Measurements from ENCODE around the gene ADARB2. TPM values are rescaled to one million over a fixed set of nuclear protein-coding genes. Genes with fewer than 3 reads are reported as not detected.

ADARB2 gene
- total and polyA plus RNA-seq, 4 donors, result 0.55 to 0.70 (median 0.59) TPM; not detected in 1

DNA sequence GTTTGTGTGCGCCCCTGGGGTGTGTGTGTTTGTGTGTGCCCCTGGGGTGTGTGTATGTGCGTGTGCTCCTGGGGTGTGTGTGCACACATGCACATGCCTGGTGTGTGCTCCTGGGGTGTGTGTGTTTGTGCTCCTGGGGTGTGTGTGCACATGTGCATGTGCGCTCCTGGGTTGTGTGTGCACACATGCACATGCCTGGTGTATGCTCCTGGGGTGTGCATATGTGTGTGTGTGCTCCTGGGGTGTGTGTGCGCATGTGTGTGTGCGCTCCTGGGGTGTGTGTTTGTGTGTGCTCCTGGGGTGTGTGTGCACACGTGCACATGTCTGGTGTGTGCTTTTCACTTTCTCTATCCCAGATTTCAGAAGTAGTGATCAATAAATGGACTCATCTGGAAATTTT is 360.1 kb downstream of the ADARB2 start:
- Histone ChIP-seq H3K9me3 (ENCODE audit: control insufficient read depth in 4 of 4, low read length in 3 of 4) (no peaks in the 10 kb centered on the region), H3K4me1 (ENCODE audit: control insufficient read depth in 4 of 4, insufficient read depth in 4 of 4, low read length in 3 of 4) (peaks cover 0 to 5% (median under 1%) of the 10 kb centered on the region in 4 donors), H3K36me3 (ENCODE audit: control insufficient read depth in 4 of 4, insufficient read depth in 3 of 4, low read depth in 1 of 4, low read length in 3 of 4) (no peaks in the 10 kb centered on the region), H3K4me3 (ENCODE audit: low read depth in 1 of 3, low read length in 3 of 3) (no peak overlapping the region), H3K27me3 (ENCODE audit: control insufficient read depth in 4 of 4, insufficient read depth in 4 of 4, low read length in 3 of 4) (peaks cover 0 to 3% (median 2%) of the 10 kb centered on the region in 4 donors), H3K9ac (ENCODE audit: low read depth in 1 of 2, low read length in 2 of 2) (no peak overlapping the region), H3K27ac (ENCODE audit: low read depth in 1 of 2, low read length in 2 of 2) (no peak overlapping the region)
- DNase-seq (ENCODE audit: low spot score), result peak; percentile 27
- TF ChIP-seq, protein P1, sequence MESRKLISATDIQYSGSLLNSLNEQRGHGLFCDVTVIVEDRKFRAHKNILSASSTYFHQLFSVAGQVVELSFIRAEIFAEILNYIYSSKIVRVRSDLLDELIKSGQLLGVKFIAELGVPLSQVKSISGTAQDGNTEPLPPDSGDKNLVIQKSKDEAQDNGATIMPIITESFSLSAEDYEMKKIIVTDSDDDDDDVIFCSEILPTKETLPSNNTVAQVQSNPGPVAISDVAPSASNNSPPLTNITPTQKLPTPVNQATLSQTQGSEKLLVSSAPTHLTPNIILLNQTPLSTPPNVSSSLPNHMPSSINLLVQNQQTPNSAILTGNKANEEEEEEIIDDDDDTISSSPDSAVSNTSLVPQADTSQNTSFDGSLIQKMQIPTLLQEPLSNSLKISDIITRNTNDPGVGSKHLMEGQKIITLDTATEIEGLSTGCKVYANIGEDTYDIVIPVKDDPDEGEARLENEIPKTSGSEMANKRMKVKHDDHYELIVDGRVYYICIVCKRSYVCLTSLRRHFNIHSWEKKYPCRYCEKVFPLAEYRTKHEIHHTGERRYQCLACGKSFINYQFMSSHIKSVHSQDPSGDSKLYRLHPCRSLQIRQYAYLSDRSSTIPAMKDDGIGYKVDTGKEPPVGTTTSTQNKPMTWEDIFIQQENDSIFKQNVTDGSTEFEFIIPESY (IDR thresholded peaks at IDR 0.05), result no peak
- TF ChIP-seq SP1 (IDR thresholded peaks at IDR 0.05), result no peak
- no peak for TF ChIP-seq GABPA (IDR thresholded peaks at IDR 0.05 in 1 of 2, conservative IDR thresholded peaks at IDR 0.05 in 1 of 2)
- TF ChIP-seq EGR1 (IDR thresholded peaks at IDR 0.05; ENCODE audit: low read depth in 2 of 2), result no peak
- TF ChIP-seq NR2F2 (IDR thresholded peaks at IDR 0.05), result no peak
- no peak for TF ChIP-seq HNF4A (conservative IDR thresholded peaks at IDR 0.05)
- TF ChIP-seq, protein P2, sequence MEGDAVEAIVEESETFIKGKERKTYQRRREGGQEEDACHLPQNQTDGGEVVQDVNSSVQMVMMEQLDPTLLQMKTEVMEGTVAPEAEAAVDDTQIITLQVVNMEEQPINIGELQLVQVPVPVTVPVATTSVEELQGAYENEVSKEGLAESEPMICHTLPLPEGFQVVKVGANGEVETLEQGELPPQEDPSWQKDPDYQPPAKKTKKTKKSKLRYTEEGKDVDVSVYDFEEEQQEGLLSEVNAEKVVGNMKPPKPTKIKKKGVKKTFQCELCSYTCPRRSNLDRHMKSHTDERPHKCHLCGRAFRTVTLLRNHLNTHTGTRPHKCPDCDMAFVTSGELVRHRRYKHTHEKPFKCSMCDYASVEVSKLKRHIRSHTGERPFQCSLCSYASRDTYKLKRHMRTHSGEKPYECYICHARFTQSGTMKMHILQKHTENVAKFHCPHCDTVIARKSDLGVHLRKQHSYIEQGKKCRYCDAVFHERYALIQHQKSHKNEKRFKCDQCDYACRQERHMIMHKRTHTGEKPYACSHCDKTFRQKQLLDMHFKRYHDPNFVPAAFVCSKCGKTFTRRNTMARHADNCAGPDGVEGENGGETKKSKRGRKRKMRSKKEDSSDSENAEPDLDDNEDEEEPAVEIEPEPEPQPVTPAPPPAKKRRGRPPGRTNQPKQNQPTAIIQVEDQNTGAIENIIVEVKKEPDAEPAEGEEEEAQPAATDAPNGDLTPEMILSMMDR (IDR thresholded peaks at IDR 0.05; ENCODE audit: low read depth, low read length, missing input control), result no peak
- TF ChIP-seq, protein P3, sequence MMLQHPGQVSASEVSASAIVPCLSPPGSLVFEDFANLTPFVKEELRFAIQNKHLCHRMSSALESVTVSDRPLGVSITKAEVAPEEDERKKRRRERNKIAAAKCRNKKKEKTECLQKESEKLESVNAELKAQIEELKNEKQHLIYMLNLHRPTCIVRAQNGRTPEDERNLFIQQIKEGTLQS (IDR thresholded peaks at IDR 0.05), result no peak
- TF ChIP-seq FOXA2 (IDR thresholded peaks at IDR 0.05), result no peak
- TF ChIP-seq TAF1 (conservative IDR thresholded peaks at IDR 0.05), result no peak
- TF ChIP-seq, protein P4, sequence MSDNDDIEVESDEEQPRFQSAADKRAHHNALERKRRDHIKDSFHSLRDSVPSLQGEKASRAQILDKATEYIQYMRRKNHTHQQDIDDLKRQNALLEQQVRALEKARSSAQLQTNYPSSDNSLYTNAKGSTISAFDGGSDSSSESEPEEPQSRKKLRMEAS (IDR thresholded peaks at IDR 0.05), result no peak
- no peak for TF ChIP-seq FOXA1 (IDR thresholded peaks at IDR 0.05)
- no peak for TF ChIP-seq RXRA (IDR thresholded peaks at IDR 0.05)
- 79% methylated on average over 6 of the region's 6 CpGs for WGBS

DNA sequence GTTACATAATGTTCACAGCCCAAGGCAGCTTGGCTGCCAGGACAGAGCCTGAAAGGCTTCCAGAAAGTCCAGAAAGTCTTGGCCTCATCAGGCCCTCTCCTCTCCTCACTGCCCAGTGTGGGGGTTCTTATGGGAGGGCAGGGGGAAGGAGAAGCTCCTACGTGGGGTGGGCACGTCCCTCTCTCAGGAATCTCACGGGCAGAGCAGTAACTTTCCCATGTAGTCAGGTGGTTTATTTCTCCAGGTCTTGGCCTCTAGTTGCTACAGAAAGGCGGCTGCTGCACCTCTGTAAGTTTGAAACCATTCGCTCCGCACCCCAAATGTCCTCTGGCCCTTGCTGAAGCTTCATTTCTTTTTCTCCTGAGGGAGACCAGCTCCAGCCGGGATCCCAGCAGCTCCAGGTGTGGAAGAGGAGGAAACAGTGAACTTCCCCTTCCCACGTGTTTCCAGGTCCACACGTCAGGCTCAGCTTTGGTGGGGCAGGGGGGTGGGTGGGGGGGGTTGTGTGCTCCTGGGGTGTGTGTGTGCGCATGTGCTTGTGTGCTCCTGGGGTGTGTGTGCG is 360.9 kb downstream of the ADARB2 start:
- peaks cover 0 to 5% (median under 1%) of the 10 kb centered on the region in 4 donors for H3K4me1 ChIP-seq (ENCODE audit: control insufficient read depth in 4 of 4, insufficient read depth in 4 of 4, low read length in 3 of 4)
- H3K9me3 ChIP-seq (ENCODE audit: control insufficient read depth in 4 of 4, low read length in 3 of 4), result no peaks in the 10 kb centered on the region
- TF ChIP-seq SP1 (IDR thresholded peaks at IDR 0.05) (no peak), RAD21 (IDR thresholded peaks at IDR 0.05) (no peak), NR2F2 (IDR thresholded peaks at IDR 0.05) (no peak), FOXA2 (IDR thresholded peaks at IDR 0.05) (no peak), HNF4A (conservative IDR thresholded peaks at IDR 0.05) (no peak), EGR1 (IDR thresholded peaks at IDR 0.05; ENCODE audit: low read depth in 2 of 2) (no peak), RXRA (IDR thresholded peaks at IDR 0.05) (no peak), HNF4G (IDR thresholded peaks at IDR 0.05) (no peak), FOXA1 (IDR thresholded peaks at IDR 0.05) (no peak), JUND (IDR thresholded peaks at IDR 0.05) (no peak)
- TF ChIP-seq, protein P3 (IDR thresholded peaks at IDR 0.05), result no peak
- H3K4me3 ChIP-seq (ENCODE audit: low read depth in 1 of 3, low read length in 3 of 3), result no peak overlapping the region
- no peak overlapping the region for H3K27ac ChIP-seq (ENCODE audit: low read depth in 1 of 2, low read length in 2 of 2)
- no peaks in the 10 kb centered on the region for H3K36me3 ChIP-seq (ENCODE audit: control insufficient read depth in 4 of 4, insufficient read depth in 3 of 4, low read depth in 1 of 4, low read length in 3 of 4)
- peak; percentile 8 for DNase-seq (ENCODE audit: low spot score)
- H3K27me3 ChIP-seq (ENCODE audit: control insufficient read depth in 4 of 4, insufficient read depth in 4 of 4, low read length in 3 of 4), result peaks cover 0 to 3% (median 2%) of the 10 kb centered on the region in 4 donors
- no peak overlapping the region for H3K9ac ChIP-seq (ENCODE audit: low read depth in 1 of 2, low read length in 2 of 2)
- 81% methylated on average over 11 of the region's 11 CpGs for WGBS
